ENCODE data around the gene C1QTNF12. TPM values are rescaled to one million over a fixed set of nuclear protein-coding genes. Genes with fewer than 3 reads are reported as not detected.

Gene C1QTNF12
- total RNA-seq, 1 donor from 2014 or later, result not detected

DNA sequence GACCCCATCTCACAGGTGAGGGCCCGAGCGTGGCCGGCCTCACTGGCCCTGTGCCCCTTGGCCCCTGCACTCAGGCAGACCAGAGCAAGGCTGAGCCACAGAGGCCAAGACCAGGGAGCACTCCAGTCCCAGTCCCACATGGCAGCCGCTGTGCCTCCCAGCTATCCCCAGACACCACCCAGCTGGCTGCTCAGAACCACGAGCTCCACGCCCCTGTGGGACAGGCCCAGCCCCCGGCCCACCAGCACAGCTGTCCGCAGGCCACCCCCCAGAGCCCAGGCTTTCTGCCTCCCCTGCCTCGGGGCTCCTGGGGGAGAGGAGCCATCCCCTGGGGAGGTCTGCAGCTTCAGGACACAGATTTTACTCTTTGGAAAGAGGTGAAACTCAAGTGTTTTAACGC, 9.1 kb upstream of the C1QTNF12 start:
- Histone ChIP-seq H3K27ac (no peak overlapping the region), H3K9me3 (no peaks in the 10 kb centered on the region), H3K36me3 (peaks cover 58 to 71% of the 10 kb centered on the region in 2 donors), H3K27me3 (no peaks in the 10 kb centered on the region), H3K4me3 (no peak overlapping the region), H3K4me1 (no peaks in the 10 kb centered on the region)
- intact Hi-C loops (cut with DNase I), result no loop called here
- no peak for DNase-seq (ENCODE audit: low spot score in 2 of 2)
- TF ChIP-seq, protein P1, sequence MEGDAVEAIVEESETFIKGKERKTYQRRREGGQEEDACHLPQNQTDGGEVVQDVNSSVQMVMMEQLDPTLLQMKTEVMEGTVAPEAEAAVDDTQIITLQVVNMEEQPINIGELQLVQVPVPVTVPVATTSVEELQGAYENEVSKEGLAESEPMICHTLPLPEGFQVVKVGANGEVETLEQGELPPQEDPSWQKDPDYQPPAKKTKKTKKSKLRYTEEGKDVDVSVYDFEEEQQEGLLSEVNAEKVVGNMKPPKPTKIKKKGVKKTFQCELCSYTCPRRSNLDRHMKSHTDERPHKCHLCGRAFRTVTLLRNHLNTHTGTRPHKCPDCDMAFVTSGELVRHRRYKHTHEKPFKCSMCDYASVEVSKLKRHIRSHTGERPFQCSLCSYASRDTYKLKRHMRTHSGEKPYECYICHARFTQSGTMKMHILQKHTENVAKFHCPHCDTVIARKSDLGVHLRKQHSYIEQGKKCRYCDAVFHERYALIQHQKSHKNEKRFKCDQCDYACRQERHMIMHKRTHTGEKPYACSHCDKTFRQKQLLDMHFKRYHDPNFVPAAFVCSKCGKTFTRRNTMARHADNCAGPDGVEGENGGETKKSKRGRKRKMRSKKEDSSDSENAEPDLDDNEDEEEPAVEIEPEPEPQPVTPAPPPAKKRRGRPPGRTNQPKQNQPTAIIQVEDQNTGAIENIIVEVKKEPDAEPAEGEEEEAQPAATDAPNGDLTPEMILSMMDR (IDR thresholded peaks at IDR 0.05), result no peak

DNA sequence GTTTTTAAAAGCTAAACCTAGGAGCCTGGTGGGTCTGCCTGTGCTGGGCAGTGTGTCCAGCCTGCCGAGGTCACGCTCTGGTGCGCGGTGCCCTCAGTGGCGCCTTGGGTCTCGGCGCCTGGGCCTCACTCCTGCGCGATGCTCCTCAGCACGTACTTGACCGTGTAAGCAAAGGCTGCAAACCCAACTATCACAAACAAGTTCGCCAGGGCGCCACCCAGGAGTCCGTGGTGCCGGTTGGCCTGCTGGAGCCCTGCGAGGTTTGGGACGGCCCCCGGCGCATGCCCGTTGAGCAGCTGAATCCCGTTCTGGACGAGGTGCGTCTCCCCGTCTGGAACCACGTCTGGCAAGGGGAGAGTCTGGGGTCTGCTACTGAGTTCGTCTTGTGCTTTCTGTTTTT, 8.6 kb upstream of the C1QTNF12 start:
- H3K36me3 ChIP-seq, result peaks cover 54 to 66% of the 10 kb centered on the region in 2 donors
- intact Hi-C loops (cut with DNase I), result no loop called here
- no peaks in the 10 kb centered on the region for H3K4me1 ChIP-seq
- no peaks in the 10 kb centered on the region for H3K27me3 ChIP-seq
- no peaks in the 10 kb centered on the region for H3K9me3 ChIP-seq
- TF ChIP-seq, protein P1 (IDR thresholded peaks at IDR 0.05), result no peak
- no peak overlapping the region for H3K27ac ChIP-seq
- no peak for DNase-seq (ENCODE audit: low spot score in 2 of 2)
- H3K4me3 ChIP-seq, result no peak overlapping the region

DNA sequence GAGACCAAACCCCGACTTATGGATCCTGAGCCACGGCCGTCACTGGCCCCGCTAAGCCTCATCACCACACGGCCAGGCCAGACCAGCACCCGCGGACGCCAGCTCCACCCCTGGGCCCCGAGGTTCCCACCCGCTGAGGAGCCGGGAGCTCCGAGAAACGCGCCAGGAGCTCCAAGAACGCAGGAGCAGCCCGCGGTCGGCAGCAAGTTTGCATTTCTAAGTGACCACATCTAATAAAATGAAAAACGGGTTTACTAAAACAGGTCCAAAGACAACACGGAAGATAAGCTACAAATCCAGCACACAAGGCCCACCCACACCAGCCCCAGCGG, 8.1 kb upstream of the C1QTNF12 start:
- no peaks in the 10 kb centered on the region for H3K27me3 ChIP-seq
- TF ChIP-seq, protein P1 (IDR thresholded peaks at IDR 0.05), result no peak
- H3K27ac ChIP-seq, result no peak overlapping the region
- intact Hi-C loops (cut with DNase I), result no loop called here
- H3K9me3 ChIP-seq, result no peaks in the 10 kb centered on the region
- peaks cover 49 to 61% of the 10 kb centered on the region in 2 donors for H3K36me3 ChIP-seq
- DNase-seq (ENCODE audit: low spot score in 2 of 2), result no peak
- no peaks in the 10 kb centered on the region for H3K4me1 ChIP-seq
- H3K4me3 ChIP-seq, result no peak overlapping the region

DNA sequence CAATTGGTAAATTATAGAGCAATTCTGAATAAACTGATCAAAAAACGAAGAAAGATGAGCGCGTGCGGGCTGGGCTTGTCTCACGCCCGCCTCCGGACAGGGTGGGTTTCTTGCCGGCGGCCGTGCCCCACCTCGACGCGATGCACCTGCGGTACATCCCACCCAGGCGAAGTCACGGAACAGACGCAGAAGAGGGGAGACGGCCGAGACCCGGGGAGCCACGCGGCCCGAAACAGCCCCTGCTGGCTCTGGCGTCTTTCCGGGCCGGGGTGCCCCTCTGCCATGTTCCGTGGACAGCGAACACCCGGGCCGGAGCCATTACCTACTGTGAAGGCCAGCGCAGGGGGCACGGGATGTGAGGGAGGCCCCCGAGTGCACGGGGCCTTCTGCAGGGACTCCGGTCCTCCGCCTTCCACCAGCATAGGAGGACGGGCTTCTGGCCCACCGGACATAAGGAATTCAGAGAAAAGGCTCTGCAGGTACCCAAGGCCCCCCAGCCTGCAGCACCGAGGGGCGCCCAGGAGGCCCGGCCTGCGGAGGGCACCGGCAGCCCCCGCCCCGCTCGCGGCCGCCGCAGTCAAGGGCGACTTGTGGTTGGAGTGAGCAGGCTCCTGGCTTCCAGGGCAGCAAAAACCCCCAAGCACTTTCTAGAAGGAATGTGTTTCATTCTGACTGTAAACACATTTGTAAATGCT, 7.6 kb upstream of the C1QTNF12 start:
- H3K4me1 ChIP-seq, result no peaks in the 10 kb centered on the region
- H3K9me3 ChIP-seq, result no peaks in the 10 kb centered on the region
- no peak overlapping the region for H3K27ac ChIP-seq
- no peak overlapping the region for H3K4me3 ChIP-seq
- TF ChIP-seq, protein P1 (IDR thresholded peaks at IDR 0.05), result no peak
- H3K36me3 ChIP-seq, result peaks cover 45 to 56% of the 10 kb centered on the region in 2 donors
- no peak for DNase-seq (ENCODE audit: low spot score in 2 of 2)
- H3K27me3 ChIP-seq, result no peaks in the 10 kb centered on the region
- intact Hi-C loops (cut with DNase I), result no loop called here

DNA sequence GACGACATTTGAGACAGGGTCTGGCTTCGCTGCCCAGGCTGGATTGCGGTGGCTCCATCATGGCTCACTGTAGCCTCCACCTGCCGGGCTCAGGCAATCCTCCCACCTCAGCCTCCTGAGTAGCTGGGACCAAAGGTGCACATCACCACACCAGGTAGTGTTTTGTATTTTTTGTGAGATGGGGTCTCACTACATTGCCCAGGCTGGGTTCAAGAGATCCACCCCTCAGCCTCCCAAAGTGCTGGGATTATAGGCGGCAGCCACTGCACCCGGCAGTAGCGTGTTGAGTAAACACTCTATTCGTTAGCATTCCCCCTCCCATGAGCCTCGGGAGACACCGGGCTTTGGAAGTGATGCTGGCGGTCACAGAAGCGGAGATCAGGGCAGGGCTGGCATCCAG, 6.8 kb upstream of the C1QTNF12 start:
- DNase-seq (ENCODE audit: low spot score in 2 of 2), result no peak
- Histone ChIP-seq H3K36me3 (peaks cover 38 to 48% of the 10 kb centered on the region in 2 donors), H3K9me3 (no peaks in the 10 kb centered on the region), H3K27me3 (no peaks in the 10 kb centered on the region), H3K4me3 (no peak overlapping the region), H3K4me1 (no peaks in the 10 kb centered on the region), H3K27ac (no peak overlapping the region)
- intact Hi-C loops (cut with DNase I), result no loop called here
- TF ChIP-seq, protein P1 (IDR thresholded peaks at IDR 0.05), result no peak

Data from ascending aorta (tissue), 2 donors.